ENCODE measurements around the gene RAB6A. TPM values are rescaled to one million over a fixed set of nuclear protein-coding genes. Genes with fewer than 3 reads are reported as not detected.

Gene RAB6A
- total RNA-seq, 6 experiments from 2014 or later = 59.3 to 163 (median 81.7) TPM

- 95% methylated on average over 1 of the region's 1 CpG for WGBS (ENCODE audit: insufficient coverage, low coverage, low lambda C conversion rate, missing lambda C conversion rate)
- Histone ChIP-seq H3K36me3 (no peaks in the 10 kb centered on the region), H3K27ac (peak overlapping the region; percentile 18 to 56 (median 45)), H3K4me1 (peaks cover 0 to 28% (median 12%) of the 10 kb centered on the region in 4 donors), H3K27me3 (no peaks in the 10 kb centered on the region), H3K9me3 (no peaks in the 10 kb centered on the region), H3K4me3 (no peak overlapping the region)
- TF ChIP-seq CTCF (IDR thresholded peaks at IDR 0.05) = no peak
- TF ChIP-seq POLR2A (IDR thresholded peaks at IDR 0.05) = no peak
- ATAC-seq (no peak), DNase-seq (no peak)
- intact Hi-C loops (cut with DNase I) = no loop called here
These were observed 23.9 kb upstream of the RAB6A start for GRCh38 chr11:73784734-73785133.

GRCh38 chr11:73784080-73784634 is 23.3 kb upstream of the RAB6A start:
- DNase-seq = no peak
- Histone ChIP-seq H3K36me3 (no peaks in the 10 kb centered on the region), H3K27ac (peak overlapping the region; percentile 18 to 56 (median 45)), H3K27me3 (no peaks in the 10 kb centered on the region), H3K4me3 (no peak overlapping the region), H3K9me3 (no peaks in the 10 kb centered on the region), H3K4me1 (peaks cover 0 to 28% (median 12%) of the 10 kb centered on the region in 4 donors)
- no peak for TF ChIP-seq CTCF (IDR thresholded peaks at IDR 0.05)
- peak; percentile 89 for TF ChIP-seq POLR2A (IDR thresholded peaks at IDR 0.05)
- WGBS (ENCODE audit: insufficient coverage, low coverage, low lambda C conversion rate, missing lambda C conversion rate) = 19% methylated on average over 2 of the region's 6 CpGs
- intact Hi-C loops (cut with DNase I) = no loop called here
- peak in 2 of 4 donors; percentile 9 to 11 for ATAC-seq

- H3K36me3 ChIP-seq = no peaks in the 10 kb centered on the region
- no peak overlapping the region for H3K4me3 ChIP-seq
- no peak for DNase-seq
- H3K4me1 ChIP-seq = peaks cover 0 to 24% (median 11%) of the 10 kb centered on the region in 4 donors
- WGBS (ENCODE audit: insufficient coverage, low coverage, low lambda C conversion rate, missing lambda C conversion rate) = 79% methylated on average over 5 of the region's 5 CpGs
- intact Hi-C loops (cut with DNase I) = no loop called here
- H3K27ac ChIP-seq = peak overlapping the region; percentile 23 to 56 (median 45)
- TF ChIP-seq CTCF (IDR thresholded peaks at IDR 0.05) (no peak), POLR2A (IDR thresholded peaks at IDR 0.05) (no peak)
- ATAC-seq = no peak
- H3K9me3 ChIP-seq = no peaks in the 10 kb centered on the region
- H3K27me3 ChIP-seq = no peaks in the 10 kb centered on the region
These were observed 22.7 kb upstream of the RAB6A start for GRCh38 chr11:73783483-73784020.

GRCh38 chr11:73781303-73781702 is 20.4 kb upstream of the RAB6A start:
- TF ChIP-seq CTCF (IDR thresholded peaks at IDR 0.05) = no peak
- TF ChIP-seq POLR2A (IDR thresholded peaks at IDR 0.05) = no peak
- Histone ChIP-seq H3K9me3 (no peaks in the 10 kb centered on the region), H3K27ac (no peak overlapping the region), H3K4me1 (peaks cover 0 to 14% (median 7%) of the 10 kb centered on the region in 4 donors), H3K4me3 (no peak overlapping the region), H3K27me3 (no peaks in the 10 kb centered on the region), H3K36me3 (no peaks in the 10 kb centered on the region)
- WGBS (ENCODE audit: insufficient coverage, low coverage, low lambda C conversion rate, missing lambda C conversion rate) = 89% methylated on average over 6 of the region's 6 CpGs
- intact Hi-C loops (cut with DNase I) = no loop called here
- no peak for DNase-seq
- no peak for ATAC-seq
